Kidney epithelial cell (primary cell): Measurements from ENCODE around the gene MAP7. TPM values are rescaled to one million over a fixed set of nuclear protein-coding genes. Genes with fewer than 3 reads are reported as not detected.

Experiments
- DNase-seq: peaks from one replicate; pipeline ENCODE4 v3.0.0-alpha.2; 2010; ENCODE audit warnings: low read depth
- H3K27me3 ChIP-seq: 2 replicates; pipeline ENCODE4 v1.6.0; 2011; ENCODE audit warnings: low read length; ENCODE audit not compliant: control insufficient read depth, insufficient read depth
- H3K36me3 ChIP-seq: 2 replicates; pipeline ENCODE4 v1.5.1; 2011; ENCODE audit warnings: low read length; ENCODE audit not compliant: control insufficient read depth, insufficient read depth
- H3K4me3 ChIP-seq: 2 replicates; pipeline ENCODE4 v1.5.1; 2011; ENCODE audit warnings: low read depth, mild to moderate bottlenecking, control low read depth, low read length
- CTCF ChIP-seq: IDR thresholded peaks from 2 replicates; pipeline ENCODE4 v1.5.1; 2011; ENCODE audit warnings: mild to moderate bottlenecking, moderate library complexity, low read length, control low read depth, inconsistent platforms; ENCODE audit not compliant: insufficient read depth, poor library complexity, severe bottlenecking
- total RNA-seq: library from RNA; depleted of rRNA; stranded (reverse); fragments of >200 nt; gene quantifications from 2 replicates; pipeline ENCODE4 v1.2.3, GENCODE V29; 2015

Gene MAP7
- total RNA-seq, 1 donor from 2014 or later: 17.6 TPM

- DNase-seq: no peak
- Histone ChIP-seq H3K4me3 (no peak overlapping the region), H3K36me3 (no peaks in the 10 kb centered on the region), H3K27me3 (no peaks in the 10 kb centered on the region)
- TF ChIP-seq CTCF: no peak
These were observed 225.4 kb downstream of the MAP7 start for GRCh38 chr6:136324686-136325380.

GRCh38 chr6:136323431-136324112 lies 226.7 kb downstream of the MAP7 start:
- no peak overlapping the region for H3K4me3 ChIP-seq
- H3K27me3 ChIP-seq: no peaks in the 10 kb centered on the region
- no peak for DNase-seq
- no peaks in the 10 kb centered on the region for H3K36me3 ChIP-seq
- no peak for TF ChIP-seq CTCF

- no peak for TF ChIP-seq CTCF
- Histone ChIP-seq H3K36me3 (no peaks in the 10 kb centered on the region), H3K27me3 (no peaks in the 10 kb centered on the region), H3K4me3 (no peak overlapping the region)
- DNase-seq: no peak
These were observed 230.5 kb downstream of the MAP7 start for GRCh38 chr6:136319732-136320131.

GRCh38 chr6:136318676-136319075 lies 231.5 kb downstream of the MAP7 start:
- H3K27me3 ChIP-seq: no peaks in the 10 kb centered on the region
- no peak overlapping the region for H3K4me3 ChIP-seq
- H3K36me3 ChIP-seq: no peaks in the 10 kb centered on the region
- no peak for TF ChIP-seq CTCF
- no peak for DNase-seq

- no peaks in the 10 kb centered on the region for H3K36me3 ChIP-seq
- DNase-seq: no peak
- H3K27me3 ChIP-seq: no peaks in the 10 kb centered on the region
- TF ChIP-seq CTCF: no peak
- no peak overlapping the region for H3K4me3 ChIP-seq
These were observed 232.3 kb downstream of the MAP7 start for GRCh38 chr6:136317971-136318370.

GRCh38 chr6:136317021-136317694 lies 233.1 kb downstream of the MAP7 start:
- TF ChIP-seq CTCF: peak; percentile 89
- peak; percentile 23 for DNase-seq
- H3K36me3 ChIP-seq: no peaks in the 10 kb centered on the region
- H3K4me3 ChIP-seq: no peak overlapping the region
- no peaks in the 10 kb centered on the region for H3K27me3 ChIP-seq
